NCI-H2196 treated with DMSO at 0.1 percent for 48 hours (cell line): ENCODE measurements around the gene REV1.
"Not testable (repeated sequence)": the region's sequence is repeated elsewhere in the genome, so short reads cannot be mapped to it uniquely, and the experiment has no call there.

Experiments
- DNase-seq: peaks from one replicate; lab custom pipeline; 2025; ENCODE audit not compliant: unreplicated experiment; lab: John Stamatoyannopoulos, UW

The REV1 gene

GRCh38 chr2:99487906-99488305 is 1.9 kb downstream of the REV1 start:
- no peak for DNase-seq

DNA sequence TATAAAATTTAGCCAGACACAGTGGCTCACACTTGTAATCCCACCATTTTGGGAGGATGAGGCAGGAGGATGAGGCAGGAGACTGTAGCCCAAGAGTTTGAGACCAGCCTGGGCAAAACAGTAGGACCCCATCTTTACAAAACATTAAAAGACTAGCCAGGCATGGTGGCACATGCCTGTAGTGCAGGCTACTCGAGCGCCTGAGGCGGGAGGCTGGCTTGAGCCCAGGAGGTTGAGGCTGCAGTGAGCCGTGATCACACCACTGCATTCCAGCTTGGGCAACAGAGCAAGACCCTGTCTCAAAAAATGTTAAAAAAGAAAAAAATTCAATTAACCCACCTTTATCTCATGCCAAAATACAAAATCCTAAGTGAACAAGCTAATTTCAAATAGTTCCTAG is 4.0 kb downstream of the REV1 start:
- no peak for DNase-seq

GRCh38 chr2:99485411-99485810 is 4.4 kb downstream of the REV1 start:
- no peak for DNase-seq

- no peak for DNase-seq
Measured at GRCh38 chr2:99484205-99484604, 5.6 kb downstream of the REV1 start.

- no peak for DNase-seq
Measured at GRCh38 chr2:99481941-99482340, 7.9 kb downstream of the REV1 start.

GRCh38 chr2:99481527-99481926 is 8.3 kb downstream of the REV1 start:
- no peak for DNase-seq

- no peak for DNase-seq
Measured at GRCh38 chr2:99480390-99480789, 9.4 kb downstream of the REV1 start.

DNA sequence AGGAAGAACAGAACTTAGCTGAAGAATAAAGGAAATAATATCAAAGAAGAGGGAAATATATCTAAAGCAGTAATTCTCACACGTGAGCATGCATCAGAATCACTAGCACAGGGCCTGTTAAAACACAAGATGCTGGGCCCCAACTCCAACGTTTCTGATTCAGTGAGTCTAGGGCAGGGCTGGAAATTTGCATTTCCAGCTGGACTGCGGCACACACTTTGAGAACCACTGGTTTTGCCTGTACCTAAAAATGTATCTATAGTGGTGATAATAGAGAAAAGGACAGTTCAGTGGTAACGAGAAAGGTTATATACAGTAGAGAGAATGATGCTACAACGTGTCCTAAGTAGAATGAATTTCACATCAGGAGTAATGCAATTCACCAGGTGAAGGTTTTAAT is 11.2 kb downstream of the REV1 start:
- no peak for DNase-seq

GRCh38 chr2:99477054-99477453 is 12.8 kb downstream of the REV1 start:
- DNase-seq, result no peak

DNA sequence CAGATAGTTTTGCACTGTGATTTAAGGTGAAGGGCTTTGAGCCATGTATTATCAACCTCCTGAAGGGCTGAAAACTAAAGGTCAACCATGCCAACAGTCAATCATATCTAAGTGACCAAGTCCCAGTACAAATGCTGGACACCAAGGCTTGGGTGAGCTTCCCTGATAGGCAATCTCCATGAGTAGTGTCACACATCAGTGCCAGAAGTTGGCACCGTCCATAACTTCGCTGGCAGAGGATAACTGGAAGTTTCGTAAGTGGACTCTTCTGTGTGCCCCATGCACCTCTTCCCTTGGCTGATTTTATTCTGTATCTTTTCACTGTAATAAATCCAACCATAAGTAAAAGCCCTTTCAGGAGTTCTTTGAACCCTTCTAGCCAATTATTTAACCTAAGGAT is 13.2 kb downstream of the REV1 start:
- DNase-seq, result no peak

GRCh38 chr2:99475095-99475494 is 14.7 kb downstream of the REV1 start:
- DNase-seq, result not testable (repeated sequence)

GRCh38 chr2:99473518-99474083 is 16.2 kb downstream of the REV1 start:
- DNase-seq, result no peak

DNA sequence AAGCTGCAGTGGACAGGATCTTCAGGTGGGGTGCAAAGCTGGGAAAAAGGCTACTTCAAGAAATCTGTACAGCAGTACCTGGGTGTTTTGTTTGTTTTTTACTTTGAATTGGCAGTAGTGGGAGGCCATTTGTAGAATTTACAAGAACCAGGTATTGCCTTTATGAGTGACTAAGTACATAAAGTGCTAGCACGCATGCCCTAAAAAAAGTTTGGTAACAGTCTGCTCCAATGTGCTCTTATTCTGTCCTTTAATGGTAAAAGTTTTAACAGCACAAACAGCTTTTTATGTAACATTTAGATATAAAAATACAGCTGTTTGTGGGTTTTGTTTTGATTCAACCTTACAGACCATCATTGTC is 17.2 kb downstream of the REV1 start:
- DNase-seq, result no peak

DNA sequence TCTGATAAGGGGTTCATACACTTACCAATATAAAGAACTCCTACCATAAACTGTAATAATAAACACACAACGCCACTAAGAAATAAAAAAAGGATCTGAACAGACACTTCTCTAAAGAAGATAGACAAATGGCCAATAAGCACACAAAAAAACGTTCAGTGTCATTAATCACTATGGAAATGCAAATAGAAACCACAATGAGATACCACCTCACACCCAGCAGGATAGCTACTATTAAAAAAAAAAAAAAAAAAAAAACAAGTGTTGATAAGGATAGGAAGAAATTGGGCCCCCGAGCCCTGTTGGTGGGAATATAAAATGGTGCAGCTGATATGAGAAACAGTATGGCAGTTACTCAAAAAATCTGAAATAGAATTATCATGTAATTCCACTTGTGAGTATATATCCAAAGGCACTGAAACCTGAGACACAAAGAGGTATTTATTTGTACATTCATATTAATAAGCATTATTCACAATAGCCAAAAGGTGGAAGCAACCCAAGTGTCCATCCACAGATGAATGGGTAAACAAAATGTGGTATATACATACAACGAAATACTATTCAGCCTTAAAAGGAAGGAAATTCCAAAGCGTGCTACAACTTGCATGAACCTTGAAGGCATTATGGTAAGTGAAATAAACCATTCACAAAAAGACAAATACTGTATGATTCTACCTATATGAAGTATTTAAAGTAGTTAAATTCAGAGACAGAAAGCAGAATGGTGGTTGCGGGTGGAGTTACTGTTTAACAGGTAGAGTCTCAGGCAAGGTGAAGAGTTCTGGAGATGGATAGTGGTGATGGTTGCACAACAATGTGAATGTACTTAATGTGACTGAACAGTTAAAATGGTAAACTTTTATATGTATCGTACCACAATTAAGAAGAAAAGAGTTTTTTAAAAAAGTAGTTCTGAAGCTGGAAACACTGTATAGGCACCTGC is 17.9 kb downstream of the REV1 start:
- DNase-seq, result no peak

DNA sequence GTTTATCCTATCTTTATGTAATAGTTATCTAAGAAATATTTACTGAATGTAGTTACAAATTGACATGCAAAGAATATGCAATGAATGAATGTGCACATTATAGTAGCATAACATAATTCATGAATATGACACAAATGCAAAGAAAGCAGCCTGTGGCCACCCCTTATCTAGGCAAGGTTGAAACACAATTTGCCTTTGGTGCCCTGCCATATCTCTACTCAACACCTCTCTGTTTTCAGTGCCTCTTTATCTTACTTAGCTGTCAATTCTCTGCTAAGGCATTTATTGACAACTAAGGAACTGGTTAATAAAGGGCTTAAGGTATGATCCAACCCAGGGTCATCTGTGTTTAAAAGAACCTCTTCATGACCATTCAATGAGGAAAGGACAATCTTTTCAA is 18.9 kb downstream of the REV1 start:
- no peak for DNase-seq

- not testable (repeated sequence) for DNase-seq
Measured at GRCh38 chr2:99470459-99470858, 19.4 kb downstream of the REV1 start.

DNA sequence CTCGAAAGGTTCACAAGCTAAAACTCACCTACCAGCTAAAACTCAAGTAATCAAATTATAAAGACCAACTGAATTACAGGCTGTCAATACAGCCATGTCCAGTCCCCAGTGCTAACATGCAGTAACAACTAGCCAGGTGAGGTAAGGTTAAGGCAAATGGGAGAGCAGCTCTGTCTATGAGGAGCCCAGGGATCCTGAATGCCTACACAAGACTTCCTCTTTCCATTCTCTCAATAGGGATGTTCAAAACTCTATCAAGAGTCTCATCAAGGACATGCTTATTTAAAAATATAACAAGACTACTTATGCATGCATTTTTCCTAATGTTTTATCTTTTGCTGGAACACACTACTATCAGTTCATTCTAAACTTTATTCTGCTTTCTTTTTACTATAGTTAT is 20.4 kb downstream of the REV1 start:
- DNase-seq, result no peak

DNA sequence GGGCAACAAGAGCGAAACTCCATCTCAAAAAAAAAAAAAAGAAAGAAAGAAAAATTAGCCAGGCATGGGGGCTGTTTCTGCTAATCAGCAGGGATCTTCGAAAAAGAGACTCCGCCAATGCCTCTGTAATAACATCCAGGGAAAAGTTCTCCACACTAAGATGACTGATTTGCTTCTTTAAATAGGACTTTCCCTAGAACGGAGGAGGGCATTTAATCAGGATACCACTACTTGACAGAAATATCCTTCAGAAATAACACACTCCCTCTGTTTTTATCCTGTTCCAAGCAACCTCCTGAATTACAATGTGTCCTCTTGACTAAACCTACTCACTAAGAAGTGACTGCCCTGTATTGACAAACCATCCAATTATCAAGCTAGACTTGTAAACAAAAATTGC is 21.7 kb downstream of the REV1 start:
- DNase-seq, result no peak

DNA sequence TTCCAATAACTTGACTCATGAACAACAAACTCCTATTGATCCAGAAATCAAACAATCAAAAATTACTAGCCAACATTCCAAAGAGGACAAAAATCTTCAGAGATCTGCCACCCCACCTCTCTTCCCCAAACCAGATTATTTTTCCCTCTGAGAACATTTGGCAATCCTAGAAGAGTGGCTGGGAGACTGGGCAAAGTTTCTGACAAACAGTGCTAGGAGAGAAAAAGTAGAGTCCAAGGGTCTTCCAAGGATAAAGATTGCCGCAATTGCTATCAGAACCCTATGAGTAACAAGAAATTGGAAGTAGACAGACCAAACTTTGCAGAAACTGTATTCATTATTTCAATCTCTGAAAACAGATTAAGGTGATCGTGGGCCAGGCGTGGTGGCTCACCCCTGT is 22.4 kb downstream of the REV1 start:
- DNase-seq, result no peak

GRCh38 chr2:99461828-99462483 is 27.9 kb downstream of the REV1 start:
- DNase-seq, result no peak

GRCh38 chr2:99458529-99458928 is 31.3 kb downstream of the REV1 start:
- DNase-seq, result no peak

DNA sequence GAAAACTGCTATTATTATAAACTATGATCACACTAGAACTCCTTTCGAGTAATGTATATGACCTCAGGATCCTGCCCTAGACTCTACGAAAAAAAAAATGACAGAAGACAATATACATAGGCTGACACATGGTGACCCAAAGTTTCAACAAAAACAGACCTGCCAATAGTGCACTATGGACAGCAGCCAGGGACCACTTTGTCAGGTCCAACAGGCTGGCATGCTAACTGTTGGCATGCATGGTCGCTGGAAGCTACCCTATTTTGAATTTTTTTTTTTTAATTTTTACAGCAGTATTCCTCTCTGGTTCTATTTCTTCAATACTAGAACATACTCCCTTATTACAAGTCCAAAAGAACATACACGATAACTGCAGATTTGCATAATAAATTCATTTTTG is 38.1 kb downstream of the REV1 start:
- no peak for DNase-seq
